ENCODE data around the gene DMRTB1. TPM values are rescaled to one million over a fixed set of nuclear protein-coding genes. Genes with fewer than 3 reads are reported as not detected.

The DMRTB1 gene
- total RNA-seq, 2 experiments from 2014 or later, result not detected

GRCh38 chr1:53499257-53500203 is 40.3 kb downstream of the DMRTB1 start:
- intact Hi-C loops (cut with DNase I, micrococcal nuclease), result no loop called here
- no peak overlapping the region for H3K27ac Mint-ChIP-seq
- ATAC-seq (ENCODE audit: poor library complexity), result no peak

GRCh38 chr1:53500204-53501064 is 41.2 kb downstream of the DMRTB1 start:
- intact Hi-C loops (cut with DNase I, micrococcal nuclease), result no loop called here
- ChIA-PET POLR2A (no interaction called here), CTCF (no interaction called here)
- no peaks in the 10 kb centered on the region for H3K4me1 Mint-ChIP-seq (ENCODE audit: low read depth)
- no peaks in the 10 kb centered on the region for H3K27me3 Mint-ChIP-seq
- no peak overlapping the region for H3K4me3 ChIP-seq (ENCODE audit: low read length)
- H3K36me3 Mint-ChIP-seq (ENCODE audit: low read depth), result no peaks in the 10 kb centered on the region
- no peaks in the 10 kb centered on the region for H3K9me3 ChIP-seq (ENCODE audit: control insufficient read depth in 1 of 2, insufficient read depth in 1 of 2, low read length in 2 of 2)
- no peak for TF ChIP-seq CTCF (IDR thresholded peaks at IDR 0.05)
- no peak for DNase-seq
- no peak overlapping the region for H3K27ac Mint-ChIP-seq
- no peaks in the 10 kb centered on the region for H3K4me1 ChIP-seq (ENCODE audit: insufficient read depth, low read length)
- H3K36me3 ChIP-seq (ENCODE audit: insufficient read depth, low read length), result no peaks in the 10 kb centered on the region
- no peak overlapping the region for H3K27ac ChIP-seq (ENCODE audit: low read depth in 1 of 2, low read length in 2 of 2)
- H3K4me3 Mint-ChIP-seq, result no peak overlapping the region
- H3K27me3 ChIP-seq (ENCODE audit: control insufficient read depth in 1 of 2, insufficient read depth in 2 of 2, low read length in 2 of 2), result no peaks in the 10 kb centered on the region
- no peaks in the 10 kb centered on the region for H3K9me3 Mint-ChIP-seq
- ATAC-seq (ENCODE audit: poor library complexity), result no peak

More at GRCh38 chr1:53499257-53500203, 40.3 kb downstream of the DMRTB1 start:
- Histone ChIP-seq H3K4me1 (ENCODE audit: insufficient read depth, low read length) (no peaks in the 10 kb centered on the region), H3K4me3 (ENCODE audit: low read length) (no peak overlapping the region), H3K27ac (ENCODE audit: low read depth in 1 of 2, low read length in 2 of 2) (no peak overlapping the region), H3K36me3 (ENCODE audit: insufficient read depth, low read length) (no peaks in the 10 kb centered on the region), H3K9me3 (ENCODE audit: control insufficient read depth in 1 of 2, insufficient read depth in 1 of 2, low read length in 2 of 2) (no peaks in the 10 kb centered on the region), H3K27me3 (ENCODE audit: control insufficient read depth in 1 of 2, insufficient read depth in 2 of 2, low read length in 2 of 2) (no peaks in the 10 kb centered on the region)
- no peaks in the 10 kb centered on the region for H3K9me3 Mint-ChIP-seq
- no peak overlapping the region for H3K4me3 Mint-ChIP-seq
- POLR2A ChIA-PET, result no interaction called here
- TF ChIP-seq CTCF (IDR thresholded peaks at IDR 0.05), result no peak
- H3K36me3 Mint-ChIP-seq (ENCODE audit: low read depth), result no peaks in the 10 kb centered on the region
- H3K27me3 Mint-ChIP-seq, result no peaks in the 10 kb centered on the region
- CTCF ChIA-PET, result no interaction called here
- no peaks in the 10 kb centered on the region for H3K4me1 Mint-ChIP-seq (ENCODE audit: low read depth)
- no peak for DNase-seq

GRCh38 chr1:53501065-53502005 is 42.1 kb downstream of the DMRTB1 start:
- ChIA-PET POLR2A (no interaction called here), CTCF (no interaction called here)
- Mint-ChIP-seq H3K9me3 (no peaks in the 10 kb centered on the region), H3K4me3 (no peak overlapping the region), H3K27ac (no peak overlapping the region), H3K36me3 (ENCODE audit: low read depth) (no peaks in the 10 kb centered on the region), H3K4me1 (ENCODE audit: low read depth) (no peaks in the 10 kb centered on the region), H3K27me3 (no peaks in the 10 kb centered on the region)
- intact Hi-C loops (cut with DNase I, micrococcal nuclease), result no loop called here
- no peaks in the 10 kb centered on the region for H3K4me1 ChIP-seq (ENCODE audit: insufficient read depth, low read length)
- DNase-seq, result no peak
- H3K27me3 ChIP-seq (ENCODE audit: control insufficient read depth in 1 of 2, insufficient read depth in 2 of 2, low read length in 2 of 2), result no peaks in the 10 kb centered on the region
- H3K4me3 ChIP-seq (ENCODE audit: low read length), result no peak overlapping the region
- no peaks in the 10 kb centered on the region for H3K36me3 ChIP-seq (ENCODE audit: insufficient read depth, low read length)
- TF ChIP-seq CTCF (IDR thresholded peaks at IDR 0.05), result no peak
- H3K27ac ChIP-seq (ENCODE audit: low read depth in 1 of 2, low read length in 2 of 2), result no peak overlapping the region
- ATAC-seq (ENCODE audit: poor library complexity), result no peak
- H3K9me3 ChIP-seq (ENCODE audit: control insufficient read depth in 1 of 2, insufficient read depth in 1 of 2, low read length in 2 of 2), result no peaks in the 10 kb centered on the region

All from CD4-positive, alpha-beta T cell (primary cell).